ENCODE results near the gene GLB1L.
A peak's percentile ranks its signal among the peaks of the same experiment; 100 is the strongest.
"Not testable (repeated sequence)": the region's sequence is repeated elsewhere in the genome, so short reads cannot be mapped to it uniquely, and the experiment has no call there.

GLB1L gene

GRCh38 chr2:219245148-219245898, at the start of gene GLB1L, which contains the start of gene STK16:
Gene GLB1L, minus strand, starts transcription at chr2:219245444. Its CDS starts 1,871 bp downstream, at chr2:219243573.
Gene STK16, plus strand, starts transcription at chr2:219245479. Its CDS starts 521 bp downstream, at chr2:219246000.
- peak; percentile 76 for DNase-seq (ENCODE audit: low read depth)

- peak; percentile 83 for DNase-seq (ENCODE audit: low read depth)
Observed at GRCh38 chr2:219294356-219295351, 49.4 kb upstream of the GLB1L start.

- DNase-seq (ENCODE audit: low read depth) = no peak
Observed at GRCh38 chr2:219293736-219294231, 48.5 kb upstream of the GLB1L start.

GRCh38 chr2:219292616-219293015, 47.4 kb upstream of the GLB1L start:
- no peak for DNase-seq (ENCODE audit: low read depth)

GRCh38 chr2:219291910-219292490, 46.8 kb upstream of the GLB1L start:
- no peak for DNase-seq (ENCODE audit: low read depth)

GRCh38 chr2:219291394-219291793, 46.1 kb upstream of the GLB1L start:
- DNase-seq (ENCODE audit: low read depth) = no peak

- DNase-seq (ENCODE audit: low read depth) = no peak
Observed at GRCh38 chr2:219290381-219291171, 45.3 kb upstream of the GLB1L start.

GRCh38 chr2:219289537-219290361, 44.5 kb upstream of the GLB1L start:
- DNase-seq (ENCODE audit: low read depth) = no peak

GRCh38 chr2:219289195-219289536, 43.9 kb upstream of the GLB1L start:
- no peak for DNase-seq (ENCODE audit: low read depth)

GRCh38 chr2:219287580-219288265, 42.5 kb upstream of the GLB1L start:
- DNase-seq (ENCODE audit: low read depth) = no peak

GRCh38 chr2:219287116-219287440, 41.8 kb upstream of the GLB1L start:
- DNase-seq (ENCODE audit: low read depth) = not testable (repeated sequence)

GRCh38 chr2:219286436-219287115, 41.3 kb upstream of the GLB1L start:
- no peak for DNase-seq (ENCODE audit: low read depth)

- DNase-seq (ENCODE audit: low read depth) = no peak
Observed at GRCh38 chr2:219285894-219286425, 40.7 kb upstream of the GLB1L start.

GRCh38 chr2:219285373-219285735, 40.1 kb upstream of the GLB1L start:
- DNase-seq (ENCODE audit: low read depth) = no peak

GRCh38 chr2:219284501-219285372, 39.5 kb upstream of the GLB1L start:
- no peak for DNase-seq (ENCODE audit: low read depth)

GRCh38 chr2:219282943-219283581, 37.8 kb upstream of the GLB1L start:
- DNase-seq (ENCODE audit: low read depth) = no peak

- DNase-seq (ENCODE audit: low read depth) = no peak
Observed at GRCh38 chr2:219282375-219282774, 37.1 kb upstream of the GLB1L start.

- no peak for DNase-seq (ENCODE audit: low read depth)
Observed at GRCh38 chr2:219281588-219281987, 36.3 kb upstream of the GLB1L start.

Data from stimulated activated CD4-positive, alpha-beta T cell treated with anti-CD3 and anti-CD28 coated beads, Interleukin-2, amount 100 ng/mL, for 4 hours (primary cell).